ENCODE results near the gene LRRK1.

The LRRK1 gene

DNA sequence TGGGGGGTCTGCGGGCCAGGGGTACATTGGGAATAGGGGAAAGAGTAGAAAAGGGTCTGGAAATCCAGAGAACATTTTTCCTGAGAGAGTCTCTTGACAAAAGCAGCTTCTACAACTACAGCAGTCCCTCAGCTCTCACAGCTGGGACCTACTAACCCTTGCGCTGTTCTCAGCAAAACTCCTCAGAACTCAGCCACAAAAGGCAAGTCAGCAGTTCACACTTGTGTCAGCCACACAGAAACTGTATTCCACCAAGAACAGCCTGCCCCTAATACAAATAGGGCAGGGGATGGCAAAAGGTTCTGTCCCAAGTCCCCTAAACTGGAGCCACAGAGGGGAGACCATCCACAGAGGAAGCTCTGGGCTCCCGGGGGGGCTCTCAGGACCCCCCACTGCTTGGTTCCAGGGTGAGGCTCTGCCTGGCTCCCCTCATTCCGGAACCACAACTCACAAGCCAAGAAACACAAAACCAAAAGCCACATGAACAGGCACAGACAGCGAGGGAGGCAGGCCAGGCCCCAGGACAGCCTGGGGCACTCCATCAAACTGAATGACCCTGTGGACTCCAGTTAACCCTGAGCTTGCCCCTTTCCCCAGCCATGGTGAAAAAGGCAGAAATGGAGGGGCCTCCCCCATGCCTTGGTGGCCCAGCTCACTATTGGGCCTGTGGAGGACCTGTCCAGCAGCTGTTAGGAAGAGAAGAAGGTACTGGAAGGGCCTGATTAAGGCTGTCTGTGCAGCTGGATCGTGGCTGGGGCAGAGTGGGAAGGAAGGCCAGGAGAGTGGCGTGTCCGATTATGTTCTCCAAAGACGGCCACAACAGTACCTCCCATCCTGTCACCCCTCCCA is 170.6 kb downstream of the LRRK1 start:
- DNase-seq, result no peak
- no peak for TF ChIP-seq CTCF (IDR thresholded peaks at IDR 0.05)
- no peaks in the 10 kb centered on the region for H3K36me3 ChIP-seq
- intact Hi-C loops (cut with DNase I; ENCODE audit: low total_unique reads), result loop anchor here (2.0 to 5.0 kb wide), 2 partner anchors 78 to 171 kb away; no protein-coding TSS in a partner anchor
- H3K9me3 ChIP-seq, result no peaks in the 10 kb centered on the region
- no peak overlapping the region for H3K4me3 ChIP-seq
- H3K4me1 ChIP-seq, result peaks cover 0 to 30% (median 11%) of the 10 kb centered on the region in 4 donors
- no peaks in the 10 kb centered on the region for H3K27me3 ChIP-seq
- peak overlapping the region in 1 of 2 donors; percentile 5 for H3K27ac ChIP-seq

DNA sequence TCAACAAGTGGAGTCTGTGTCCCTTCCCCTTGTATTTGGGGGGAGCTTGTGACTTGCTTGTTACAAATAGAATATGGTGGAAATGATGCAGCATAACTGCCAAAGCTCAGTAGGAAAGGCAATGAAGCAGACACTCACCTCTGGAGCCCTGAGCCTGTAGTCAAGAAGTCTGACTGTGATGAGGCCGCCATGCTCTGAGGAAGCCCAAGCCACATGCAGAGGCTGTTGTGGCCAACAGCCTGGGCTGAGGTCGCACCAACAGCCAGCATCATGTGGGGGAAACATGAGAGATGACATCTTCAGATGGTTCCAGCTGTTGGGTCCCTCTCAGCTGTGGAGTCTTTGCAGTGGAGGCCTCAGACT is 171.3 kb downstream of the LRRK1 start:
- H3K27ac ChIP-seq, result no peak overlapping the region
- intact Hi-C loops (cut with DNase I; ENCODE audit: low total_unique reads), result loop anchor here (2.0 kb wide), 1 partner anchor 170 kb away; no protein-coding TSS in a partner anchor

GRCh38 chr15:101091080-101092017 is 172.2 kb downstream of the LRRK1 start:
- DNase-seq, result no peak
- H3K4me1 ChIP-seq, result peaks cover 0 to 30% (median 11%) of the 10 kb centered on the region in 4 donors
- no peak overlapping the region for H3K4me3 ChIP-seq
- H3K27me3 ChIP-seq, result no peaks in the 10 kb centered on the region
- H3K36me3 ChIP-seq, result no peaks in the 10 kb centered on the region
- intact Hi-C loops (cut with DNase I; ENCODE audit: low total_unique reads), result loop anchor here (2.0 kb wide), 1 partner anchor 169 kb away; no protein-coding TSS in a partner anchor
- no peaks in the 10 kb centered on the region for H3K9me3 ChIP-seq
- peak overlapping the region; percentile 37 to 43 for H3K27ac ChIP-seq
- no peak for TF ChIP-seq CTCF (IDR thresholded peaks at IDR 0.05)

More for the DNA sequence above, 171.3 kb downstream of the LRRK1 start:
- DNase-seq, result no peak
- Histone ChIP-seq H3K4me1 (peaks cover 0 to 30% (median 11%) of the 10 kb centered on the region in 4 donors), H3K27me3 (no peaks in the 10 kb centered on the region), H3K4me3 (no peak overlapping the region), H3K9me3 (no peaks in the 10 kb centered on the region), H3K36me3 (no peaks in the 10 kb centered on the region)
- no peak for TF ChIP-seq CTCF (IDR thresholded peaks at IDR 0.05)

- H3K4me3 ChIP-seq, result no peak overlapping the region
- no peak for TF ChIP-seq CTCF (IDR thresholded peaks at IDR 0.05)
- H3K27me3 ChIP-seq, result no peaks in the 10 kb centered on the region
- intact Hi-C loops (cut with DNase I; ENCODE audit: low total_unique reads), result no loop called here
- peak overlapping the region; percentile 37 to 43 for H3K27ac ChIP-seq
- H3K4me1 ChIP-seq, result peaks cover 0 to 30% (median 11%) of the 10 kb centered on the region in 4 donors
- no peaks in the 10 kb centered on the region for H3K9me3 ChIP-seq
- no peak for DNase-seq
- no peaks in the 10 kb centered on the region for H3K36me3 ChIP-seq
These were observed 173.2 kb downstream of the LRRK1 start for GRCh38 chr15:101092156-101092866.

DNA sequence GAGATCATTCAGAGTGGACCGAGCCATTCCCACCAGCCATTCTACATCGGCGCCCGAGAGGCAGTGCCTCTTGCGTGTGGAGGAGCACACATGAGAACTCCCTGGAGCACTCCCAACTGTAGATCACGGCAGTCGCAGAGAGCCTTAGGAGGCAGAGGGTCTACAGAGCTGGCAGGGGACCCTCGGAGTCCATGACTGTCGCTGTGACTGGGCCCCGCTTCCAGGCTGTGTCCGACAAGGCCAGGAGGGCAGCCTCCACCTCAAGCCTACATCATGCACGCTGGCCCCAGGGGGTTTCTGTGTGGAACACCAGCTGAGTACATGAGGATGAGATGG is 173.7 kb downstream of the LRRK1 start:
- Histone ChIP-seq H3K27me3 (no peaks in the 10 kb centered on the region), H3K36me3 (no peaks in the 10 kb centered on the region), H3K4me1 (peaks cover 0 to 30% (median 11%) of the 10 kb centered on the region in 4 donors), H3K27ac (no peak overlapping the region), H3K9me3 (no peaks in the 10 kb centered on the region), H3K4me3 (no peak overlapping the region)
- DNase-seq, result no peak
- TF ChIP-seq CTCF (IDR thresholded peaks at IDR 0.05), result no peak
- intact Hi-C loops (cut with DNase I; ENCODE audit: low total_unique reads), result no loop called here

All from tibial artery (tissue), 4 donors.